G401.6 (cell line): ENCODE results near the gene IL22RA2.

Experiments
- FAIRE-seq: peaks from 2 replicates; lab custom pipeline; 2012; peaks lifted over from hg19 to GRCh38; lab: Jason Lieb, UNC

The IL22RA2 gene

DNA sequence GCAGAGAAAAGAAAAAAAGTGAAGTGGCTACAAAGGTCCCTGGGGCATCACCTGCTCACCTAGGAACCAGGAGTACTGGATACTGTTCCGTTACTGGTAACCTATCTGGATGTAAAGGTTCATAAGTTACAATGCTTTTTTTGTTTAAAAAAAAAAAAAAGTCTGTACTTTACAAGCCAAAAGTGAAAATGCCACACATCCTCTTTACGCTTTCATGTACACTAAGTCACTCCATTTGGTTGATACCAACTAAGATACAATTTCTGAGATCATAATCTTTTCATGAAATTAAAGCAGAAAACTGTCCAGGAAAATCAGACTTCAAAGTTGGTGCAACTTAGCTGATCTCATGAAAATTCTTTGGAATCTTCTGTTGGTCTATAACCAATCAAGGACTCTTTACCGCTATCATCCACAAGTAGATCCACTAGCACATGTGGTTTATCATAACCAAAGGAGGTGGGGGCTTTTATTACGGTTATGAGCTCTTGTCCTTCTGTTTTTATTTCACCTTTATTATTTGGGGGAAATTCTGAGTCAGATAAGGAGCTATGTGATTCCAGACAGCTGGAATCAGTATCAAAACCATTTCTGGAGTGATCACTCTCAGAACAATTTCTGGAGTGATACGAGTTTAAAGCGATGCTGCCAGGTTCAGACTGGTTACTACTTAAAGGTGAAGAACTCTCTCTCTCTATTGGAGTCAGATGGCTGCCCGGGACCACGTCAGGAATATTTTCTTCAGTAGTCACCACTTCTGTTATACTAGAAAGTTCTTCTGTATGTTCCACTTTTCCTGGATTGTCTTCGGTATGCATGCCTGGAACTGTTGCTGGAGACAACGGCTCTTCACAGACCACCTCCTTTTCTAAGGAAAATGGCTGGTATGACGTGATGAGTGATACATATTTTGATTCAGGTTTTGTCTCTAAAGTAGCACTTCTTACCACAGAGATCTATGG, 24.5 kb upstream of the IL22RA2 start:
- FAIRE-seq = no peak

- FAIRE-seq = no peak
Measured at GRCh38 chr6:137193256-137194070, 20.0 kb upstream of the IL22RA2 start.

DNA sequence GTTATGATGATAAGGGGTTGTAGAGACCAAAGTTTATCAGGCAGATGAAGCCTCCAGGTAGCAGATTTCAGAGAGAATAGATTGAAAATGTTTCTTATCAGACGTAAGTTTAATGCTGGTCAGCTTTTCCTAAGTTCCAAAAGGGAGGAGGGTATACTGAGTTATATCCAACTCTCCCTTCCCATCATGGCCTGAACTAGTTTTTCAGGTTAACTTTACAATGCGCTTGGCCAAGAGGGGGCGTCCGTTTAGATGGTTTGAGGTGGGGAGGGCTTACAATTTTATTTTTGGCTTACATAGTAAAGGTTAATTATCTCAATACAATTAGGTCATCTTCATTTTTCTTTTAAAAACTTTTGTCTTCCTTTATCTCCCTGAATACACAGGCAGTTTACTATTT, 19.4 kb upstream of the IL22RA2 start:
- FAIRE-seq = no peak

GRCh38 chr6:137191670-137192069, 18.2 kb upstream of the IL22RA2 start:
- FAIRE-seq = no peak

GRCh38 chr6:137191236-137191635, 17.8 kb upstream of the IL22RA2 start:
- FAIRE-seq = no peak

GRCh38 chr6:137190583-137191094, 17.2 kb upstream of the IL22RA2 start:
- FAIRE-seq = no peak

DNA sequence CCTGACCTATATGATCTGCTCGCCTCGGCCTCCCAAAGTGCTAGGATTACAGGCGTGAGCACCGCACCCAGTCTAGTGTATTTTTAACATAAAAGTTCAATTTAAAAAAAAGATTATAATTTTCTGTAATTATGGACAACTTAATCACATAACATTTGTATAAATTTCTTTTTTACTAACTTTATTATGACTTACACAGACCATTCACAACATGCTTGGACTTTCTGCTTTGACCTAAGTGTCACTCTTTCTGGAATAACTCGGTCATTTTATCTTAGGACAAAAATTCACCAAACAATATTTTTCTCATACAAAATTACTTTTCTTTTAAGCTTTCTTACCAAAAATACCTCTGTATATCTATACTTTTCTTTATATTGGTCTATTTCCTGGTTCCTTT, 15.4 kb upstream of the IL22RA2 start:
- no peak for FAIRE-seq

DNA sequence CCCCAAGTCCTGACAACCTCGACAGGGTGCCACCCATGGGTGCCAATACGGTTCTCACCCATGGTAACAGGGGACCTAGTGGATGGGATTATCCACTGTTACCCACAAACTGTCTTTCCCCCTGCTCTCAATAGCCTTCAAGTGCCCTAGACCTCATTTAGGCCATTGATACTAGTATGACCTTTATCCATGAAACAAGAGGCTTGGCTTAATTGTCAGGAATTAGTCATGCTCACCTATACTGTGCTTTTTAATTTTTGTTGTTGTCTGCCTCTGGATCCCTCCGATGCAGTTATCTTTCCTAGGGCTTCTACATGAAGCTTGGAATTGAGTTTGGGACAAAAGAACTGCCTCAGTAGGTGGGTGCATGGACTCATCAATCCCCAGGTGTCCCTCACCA, 11.8 kb upstream of the IL22RA2 start:
- no peak for FAIRE-seq

GRCh38 chr6:137182654-137183073, 9.2 kb upstream of the IL22RA2 start:
- FAIRE-seq = no peak

- FAIRE-seq = no peak
Measured at GRCh38 chr6:137181891-137182653, 8.6 kb upstream of the IL22RA2 start.

- FAIRE-seq = no peak
Measured at GRCh38 chr6:137177611-137178010, 4.2 kb upstream of the IL22RA2 start.

DNA sequence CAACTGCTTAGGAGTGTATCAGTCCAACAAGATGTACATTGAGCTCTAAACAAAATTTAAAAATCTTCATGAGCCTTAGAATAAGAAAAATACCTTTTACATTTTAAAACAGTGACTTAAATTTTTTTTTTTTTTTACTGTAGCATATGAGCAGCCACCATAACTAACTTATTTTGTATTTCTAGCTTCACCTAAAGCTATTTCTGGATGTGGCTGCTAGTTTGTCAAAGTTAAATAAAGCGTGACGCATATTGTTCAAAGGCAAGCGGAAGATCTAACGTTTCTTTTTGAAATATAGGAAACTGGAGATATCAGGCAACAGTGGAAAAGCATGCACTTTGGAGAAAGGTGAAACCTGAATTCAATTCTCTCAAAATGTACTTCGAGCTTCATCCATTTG, 3.3 kb upstream of the IL22RA2 start:
- no peak for FAIRE-seq

DNA sequence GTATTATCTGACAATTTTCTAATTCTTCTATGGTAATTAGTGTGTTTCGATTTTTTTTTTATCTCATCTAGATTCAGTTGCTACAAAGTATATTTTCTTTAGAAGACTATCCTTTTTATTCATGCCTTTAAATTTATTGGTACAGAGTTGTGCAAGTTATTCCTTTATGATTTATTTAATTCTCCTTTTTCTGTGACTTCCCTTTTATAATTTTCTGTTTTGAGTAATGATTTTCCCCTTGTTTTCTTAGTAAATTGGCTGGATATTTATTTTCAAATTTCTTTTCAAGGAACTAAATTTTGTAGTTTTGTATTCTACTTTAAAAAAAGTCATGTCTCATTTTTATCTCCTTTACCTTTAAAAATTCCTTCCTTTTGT, 2.4 kb upstream of the IL22RA2 start:
- FAIRE-seq = peak; percentile 25

DNA sequence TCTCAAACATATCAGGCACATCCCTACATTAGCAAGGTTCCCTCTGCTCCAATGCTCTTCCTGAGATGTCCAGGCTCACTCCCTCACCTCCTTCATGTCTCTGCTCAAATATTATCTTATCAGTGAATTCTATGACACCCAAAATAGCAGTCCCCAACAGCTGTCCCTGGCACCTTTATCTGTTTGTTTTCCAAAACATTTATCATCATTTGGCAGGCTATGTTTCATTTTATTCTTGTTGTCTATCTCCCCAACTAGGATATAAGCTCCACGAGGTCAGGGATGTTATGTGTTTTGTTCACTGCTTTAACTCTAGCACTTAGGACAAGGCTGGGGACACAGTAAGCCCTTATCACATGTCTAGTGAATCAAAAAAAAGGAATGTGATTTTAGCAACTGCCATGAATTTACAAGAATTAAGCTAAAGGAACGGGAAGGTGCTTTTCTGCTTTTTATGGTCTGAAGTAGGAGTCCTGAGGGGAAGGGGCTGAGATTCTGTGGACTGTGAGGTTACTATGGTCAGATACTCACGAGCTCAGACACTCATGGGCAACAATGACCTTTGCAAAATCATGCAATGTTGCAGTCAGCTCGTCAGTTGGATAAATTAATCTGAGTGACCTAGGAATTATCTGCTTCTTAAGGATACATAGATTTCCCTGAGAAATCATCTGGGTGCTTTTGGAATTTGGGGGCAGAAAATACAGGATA, 1.9 kb upstream of the IL22RA2 start:
- FAIRE-seq = no peak

DNA sequence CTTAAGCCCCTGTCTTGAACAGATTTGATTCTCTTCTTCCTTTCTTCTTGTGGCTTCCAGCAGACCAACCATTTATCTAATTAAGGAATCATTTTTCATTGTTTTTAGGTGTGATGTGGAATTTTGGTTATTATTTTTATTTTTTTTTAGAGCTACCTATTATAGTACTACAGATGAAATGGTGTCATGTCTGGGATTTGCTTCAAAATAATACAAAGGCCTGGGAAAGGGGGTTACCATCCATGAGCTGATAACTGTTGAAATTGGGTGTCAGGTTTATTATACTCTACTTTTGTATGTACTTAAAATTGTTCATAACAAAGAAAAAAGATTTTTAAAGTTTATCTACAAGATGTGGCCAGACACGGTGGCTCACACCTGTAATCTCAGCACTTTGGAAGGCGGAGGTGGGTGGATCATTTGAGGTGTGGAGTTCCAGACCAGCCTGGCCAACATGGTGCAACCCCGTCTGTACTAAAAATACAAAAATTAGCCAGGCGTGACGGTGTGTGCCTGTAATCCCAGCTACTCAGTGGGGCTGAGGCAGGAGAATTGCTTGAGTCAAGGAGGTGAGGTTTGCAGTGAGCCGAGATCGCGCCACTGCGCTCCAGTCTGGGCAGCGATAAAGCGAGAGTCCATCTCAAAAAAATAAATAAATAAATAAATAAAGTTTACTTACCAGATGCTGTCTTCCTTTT, 561 bp downstream of the IL22RA2 start:
- FAIRE-seq = no peak

DNA sequence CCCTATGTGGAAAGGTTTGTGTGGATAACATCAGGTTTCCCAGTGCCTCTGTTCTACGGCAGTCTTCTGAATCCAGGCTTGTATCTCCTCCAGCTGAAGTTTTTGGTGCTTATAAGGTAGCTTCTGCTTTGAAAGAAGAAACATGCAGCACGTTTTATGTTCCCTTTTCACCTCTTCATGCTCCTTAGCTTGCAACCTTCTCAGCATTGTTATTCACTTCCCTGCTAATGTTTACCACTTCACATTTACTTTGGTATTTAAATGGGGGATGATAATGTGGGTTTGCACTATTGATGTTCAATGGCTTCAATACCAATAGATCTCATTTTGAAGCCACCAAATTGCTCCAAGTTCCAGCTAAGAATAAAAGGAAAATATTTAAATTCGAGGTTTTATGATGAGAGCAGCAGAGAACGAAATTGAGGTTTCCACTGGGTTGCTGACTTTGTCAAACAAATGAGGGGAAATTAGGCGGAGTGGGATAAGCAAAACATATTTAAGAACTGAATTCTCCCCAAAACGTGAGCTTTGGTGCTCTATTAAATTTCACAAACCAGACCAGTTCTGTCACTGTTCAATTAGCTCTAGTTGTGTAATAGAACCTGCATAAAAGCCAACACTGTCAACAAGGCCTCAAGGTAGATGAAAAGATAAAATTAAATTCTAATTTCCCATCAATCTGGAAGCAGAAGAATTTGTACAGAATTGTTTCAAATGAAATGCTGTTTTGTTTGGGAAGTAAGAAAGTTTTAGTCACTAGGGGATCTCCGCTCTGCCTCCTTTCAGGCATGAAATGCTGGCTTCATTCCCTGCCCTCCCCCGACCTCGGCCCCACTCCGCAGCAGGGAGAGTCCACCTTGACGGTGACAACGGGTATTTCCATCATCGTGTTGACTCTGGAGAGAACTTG, 1.4 kb downstream of the IL22RA2 start:
- no peak for FAIRE-seq

DNA sequence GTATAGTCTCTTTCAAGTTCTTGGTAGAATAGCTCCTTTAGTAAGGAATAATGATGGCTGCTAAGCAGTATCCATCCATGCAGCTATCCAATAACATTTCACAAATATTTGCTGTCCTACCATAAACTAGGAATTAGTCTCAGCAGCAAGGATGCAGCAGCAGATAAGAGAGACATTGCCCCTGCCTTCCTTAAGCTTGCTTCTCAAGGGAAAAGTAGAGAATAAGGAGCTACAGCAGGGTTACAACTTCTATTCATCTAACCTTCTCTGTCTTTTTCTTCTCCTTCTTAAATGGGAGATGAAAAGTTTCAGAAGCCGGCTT, 2.4 kb downstream of the IL22RA2 start:
- no peak for FAIRE-seq

GRCh38 chr6:137170266-137171052, 3.0 kb downstream of the IL22RA2 start:
- FAIRE-seq = no peak

GRCh38 chr6:137167702-137168377, 5.6 kb downstream of the IL22RA2 start:
- FAIRE-seq = no peak
